Trophoblast cell (in vitro differentiated cells and primary cell): ENCODE data around the gene GP9.

ENCODE experiments used
- DNase-seq, 2 donors: peaks; one replicate each; pipeline ENCODE4 v3.0.0-alpha.2; 2016
- H2AFZ ChIP-seq: 2 replicates; pipeline ENCODE4 v1.6.1; 2013; ENCODE audit warnings: low read length, moderate library complexity, mild to moderate bottlenecking; ENCODE audit not compliant: insufficient read depth, poor library complexity
- H2AK5ac ChIP-seq: 2 replicates; pipeline ENCODE4 v1.6.1; 2013; ENCODE audit warnings: mild to moderate bottlenecking, low read length
- H2BK120ac ChIP-seq: 2 replicates; pipeline ENCODE4 v1.6.1; 2013; ENCODE audit warnings: low read length, mild to moderate bottlenecking, moderate library complexity; ENCODE audit not compliant: insufficient read depth, poor library complexity
- H2BK12ac ChIP-seq: 2 replicates; pipeline ENCODE4 v1.6.1; 2013; ENCODE audit warnings: mild to moderate bottlenecking, low read length, moderate library complexity
- H2BK5ac ChIP-seq: 2 replicates; pipeline ENCODE4 v1.6.1; 2013; ENCODE audit warnings: low read length, low read depth, moderate library complexity, mild to moderate bottlenecking; ENCODE audit not compliant: poor library complexity
- H3K14ac ChIP-seq: 2 replicates; pipeline ENCODE4 v1.6.1; 2013; ENCODE audit warnings: mild to moderate bottlenecking, low read length
- H3K18ac ChIP-seq: 2 replicates; pipeline ENCODE4 v1.6.1; 2013; ENCODE audit warnings: mild to moderate bottlenecking, low read length
- H3K23ac ChIP-seq: 2 replicates; pipeline ENCODE4 v1.6.1; 2013; ENCODE audit warnings: low read length
- H3K27ac ChIP-seq: 2 replicates; pipeline ENCODE4 v1.5.1; 2013; ENCODE audit warnings: low read depth, mild to moderate bottlenecking, inconsistent platforms, low read length, moderate library complexity
- H3K27me3 ChIP-seq: 2 replicates; pipeline ENCODE4 v1.6.1; 2013; ENCODE audit warnings: inconsistent platforms, mild to moderate bottlenecking, low read length, moderate library complexity; ENCODE audit not compliant: insufficient read depth
- H3K36me3 ChIP-seq, 2 experiments: 1 replicate in 1 of 2; 2 replicates in 1 of 2; pipeline ENCODE4 v1.6.1; 2013; ENCODE audit warnings: low read length in 2 of 2, mild to moderate bottlenecking in 2 of 2, moderate library complexity in 1 of 2; ENCODE audit not compliant: insufficient read depth in 2 of 2, control insufficient read depth in 1 of 2
- H3K4ac ChIP-seq: 2 replicates; pipeline ENCODE4 v1.6.1; 2013; ENCODE audit warnings: low read depth, mild to moderate bottlenecking, low read length, moderate library complexity
- H3K4me1 ChIP-seq, 2 experiments: 1 replicate in 1 of 2; 2 replicates in 1 of 2; pipeline ENCODE4 v1.6.1; 2013; ENCODE audit warnings: low read length in 2 of 2, mild to moderate bottlenecking in 2 of 2, moderate library complexity in 1 of 2; ENCODE audit not compliant: insufficient read depth in 2 of 2, control insufficient read depth in 1 of 2
- H3K4me2 ChIP-seq: 2 replicates; pipeline ENCODE4 v1.6.1; 2013; ENCODE audit warnings: inconsistent platforms, mild to moderate bottlenecking, low read length, moderate library complexity
- H3K4me3 ChIP-seq: 2 replicates; pipeline ENCODE4 v1.5.1; 2013; ENCODE audit warnings: mild to moderate bottlenecking, low read depth, low read length, inconsistent platforms
- H3K79me1 ChIP-seq: one replicate; pipeline ENCODE4 v1.6.1; 2013; ENCODE audit warnings: low read length
- H3K79me2 ChIP-seq: 2 replicates; pipeline ENCODE4 v1.6.1; 2013; ENCODE audit warnings: low read length, mild to moderate bottlenecking; ENCODE audit not compliant: control insufficient read depth, insufficient read depth, poor library complexity
- H3K9ac ChIP-seq: 2 replicates; pipeline ENCODE4 v1.6.1; 2013; ENCODE audit warnings: mild to moderate bottlenecking, low read length
- H3K9me3 ChIP-seq: 2 replicates; pipeline ENCODE4 v1.6.1; 2013; ENCODE audit warnings: low read depth, mild to moderate bottlenecking, control low read depth, inconsistent platforms, low read length; ENCODE audit not compliant: insufficient read depth
- H4K12ac ChIP-seq: 2 replicates; pipeline ENCODE4 v1.6.1; 2013; ENCODE audit warnings: low read depth, mild to moderate bottlenecking, low read length, moderate library complexity
- H4K8ac ChIP-seq: 2 replicates; pipeline ENCODE4 v1.6.1; 2013; ENCODE audit warnings: low read depth, mild to moderate bottlenecking, low read length, moderate library complexity
- H4K91ac ChIP-seq: one replicate; pipeline ENCODE4 v1.6.1; 2013; ENCODE audit warnings: low read depth, mild to moderate bottlenecking, low read length, moderate library complexity
- WGBS: extraction: QIAGEN DNeasy Blood & Tissue Kit; methylation state at CpG from one replicate; pipeline ENCODE4 v1.1.7; 2013; ENCODE audit warnings: missing lambda C conversion rate; ENCODE audit not compliant: insufficient read length, insufficient coverage; ENCODE audit errors: extremely low coverage; 5-methylcytosine and 5-hydroxymethylcytosine counted together

The GP9 gene

DNA sequence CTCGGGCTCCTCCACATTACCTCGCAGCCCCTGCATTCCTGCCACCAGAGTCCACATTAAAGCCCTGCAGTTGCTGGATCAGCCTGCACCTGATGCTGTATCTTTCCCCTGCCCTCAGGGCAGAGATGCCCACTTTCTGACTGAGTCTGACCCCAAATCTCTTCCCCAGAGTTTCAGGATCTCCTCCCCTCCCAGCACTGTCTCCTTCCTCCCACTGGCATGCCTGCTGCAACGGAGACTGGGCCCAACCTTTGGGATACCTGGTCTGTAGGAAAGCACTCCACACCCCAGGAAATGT, 20.6 kb upstream of the GP9 start:
- Histone ChIP-seq H3K18ac (no peak overlapping the region), H2AFZ (no peak overlapping the region), H3K4me3 (no peak overlapping the region), H3K36me3 (no peaks in the 10 kb centered on the region), H4K12ac (no peak overlapping the region), H3K4me1 (no peaks in the 10 kb centered on the region), H3K79me2 (no peaks in the 10 kb centered on the region), H4K8ac (no peak overlapping the region), H4K91ac (no peak overlapping the region), H2BK5ac (no peak overlapping the region), H3K27ac (no peak overlapping the region), H3K23ac (no peak overlapping the region), H2AK5ac (no peak overlapping the region), H3K4ac (no peak overlapping the region), H2BK120ac (no peak overlapping the region), H3K79me1 (no peaks in the 10 kb centered on the region), H2BK12ac (no peak overlapping the region), H3K9ac (no peak overlapping the region), H3K14ac (no peak overlapping the region), H3K9me3 (peaks cover 3% of the 10 kb centered on the region), H3K4me2 (no peak overlapping the region), H3K27me3 (no peaks in the 10 kb centered on the region)
- no peak for DNase-seq
- WGBS: no CpG with 5 or more reads among the region's 3 CpGs

DNA sequence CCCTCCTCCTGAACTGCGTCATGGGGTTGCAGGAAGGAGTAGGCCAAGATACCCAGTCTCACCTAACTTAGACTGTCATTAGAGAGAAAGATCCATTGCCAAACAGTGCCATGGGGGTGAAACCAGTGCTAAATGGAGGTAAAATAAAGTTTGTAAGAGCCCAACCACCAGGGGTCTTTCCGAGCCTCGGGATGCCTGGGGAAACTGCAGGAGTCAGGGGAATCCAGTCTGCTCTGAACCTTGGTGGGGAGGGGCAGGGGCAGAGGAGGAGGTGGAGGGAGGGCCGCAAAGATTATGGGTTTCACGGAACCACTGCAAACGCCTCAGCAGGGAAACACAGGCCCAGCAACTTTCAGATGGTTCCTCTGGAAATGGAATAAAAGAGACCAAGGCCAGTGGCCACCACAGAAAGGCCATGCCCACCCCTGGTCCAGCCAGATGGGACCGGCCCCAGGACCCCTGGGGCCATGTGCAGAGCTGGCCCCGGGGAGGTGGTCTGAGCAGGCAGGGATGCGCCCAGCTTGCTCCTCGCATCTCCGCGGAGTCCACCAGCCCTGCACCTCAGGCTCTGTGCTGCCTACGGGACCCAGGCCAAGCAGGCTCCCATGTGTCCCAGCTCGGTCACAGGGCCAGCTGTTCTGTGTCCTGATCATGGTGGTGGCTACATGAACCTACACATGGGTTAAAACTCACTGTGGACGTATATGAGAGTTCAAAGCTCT, 19.8 kb upstream of the GP9 start:
- Histone ChIP-seq H2BK5ac (no peak overlapping the region), H3K4ac (no peak overlapping the region), H2AK5ac (no peak overlapping the region), H3K27me3 (no peaks in the 10 kb centered on the region), H3K36me3 (no peaks in the 10 kb centered on the region), H3K79me2 (no peaks in the 10 kb centered on the region), H3K4me3 (no peak overlapping the region), H2AFZ (no peak overlapping the region), H3K9me3 (peaks cover 3% of the 10 kb centered on the region), H3K4me1 (no peaks in the 10 kb centered on the region), H4K12ac (no peak overlapping the region), H2BK12ac (no peak overlapping the region), H2BK120ac (no peak overlapping the region), H3K18ac (no peak overlapping the region), H4K91ac (no peak overlapping the region), H3K27ac (no peak overlapping the region), H3K79me1 (no peaks in the 10 kb centered on the region), H3K14ac (no peak overlapping the region), H3K4me2 (no peak overlapping the region), H4K8ac (no peak overlapping the region), H3K9ac (no peak overlapping the region), H3K23ac (no peak overlapping the region)
- no CpG with 5 or more reads among the region's 15 CpGs for WGBS
- DNase-seq: no peak

DNA sequence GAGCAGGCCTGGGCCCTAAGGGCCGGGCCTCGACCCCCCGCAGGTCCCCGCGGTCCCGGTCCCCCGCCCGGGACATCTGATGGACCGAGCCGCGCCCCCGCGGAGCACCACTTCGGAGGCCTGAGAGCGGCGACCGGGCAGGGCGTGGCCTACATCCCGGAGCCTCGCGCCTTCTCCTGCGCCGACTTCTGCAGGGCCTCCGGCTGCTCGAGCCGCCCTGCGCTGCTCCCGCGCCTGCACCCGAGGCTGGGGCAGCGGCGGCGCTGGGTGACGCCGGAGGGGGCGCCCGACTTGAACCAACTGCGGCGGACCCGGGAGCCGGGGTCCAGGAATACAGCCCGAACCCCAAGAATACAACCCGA, 14.9 kb upstream of the GP9 start:
- no peak overlapping the region for H3K4ac ChIP-seq
- no peak overlapping the region for H4K91ac ChIP-seq
- H3K4me3 ChIP-seq: no peak overlapping the region
- H3K27me3 ChIP-seq: no peaks in the 10 kb centered on the region
- no CpG with 5 or more reads among the region's 43 CpGs for WGBS
- H3K9ac ChIP-seq: no peak overlapping the region
- H2BK12ac ChIP-seq: no peak overlapping the region
- no peak overlapping the region for H3K4me2 ChIP-seq
- H2BK120ac ChIP-seq: no peak overlapping the region
- no peaks in the 10 kb centered on the region for H3K79me2 ChIP-seq
- H3K9me3 ChIP-seq: peaks cover 8% of the 10 kb centered on the region
- H3K4me1 ChIP-seq: no peaks in the 10 kb centered on the region
- no peak overlapping the region for H3K23ac ChIP-seq
- H3K79me1 ChIP-seq: no peaks in the 10 kb centered on the region
- H2AFZ ChIP-seq: no peak overlapping the region
- H3K14ac ChIP-seq: no peak overlapping the region
- H3K18ac ChIP-seq: no peak overlapping the region
- DNase-seq: peak in 1 of 2 donors; percentile 9
- no peak overlapping the region for H2AK5ac ChIP-seq
- H4K8ac ChIP-seq: no peak overlapping the region
- no peak overlapping the region for H2BK5ac ChIP-seq
- no peaks in the 10 kb centered on the region for H3K36me3 ChIP-seq
- H3K27ac ChIP-seq: no peak overlapping the region
- H4K12ac ChIP-seq: no peak overlapping the region

DNA sequence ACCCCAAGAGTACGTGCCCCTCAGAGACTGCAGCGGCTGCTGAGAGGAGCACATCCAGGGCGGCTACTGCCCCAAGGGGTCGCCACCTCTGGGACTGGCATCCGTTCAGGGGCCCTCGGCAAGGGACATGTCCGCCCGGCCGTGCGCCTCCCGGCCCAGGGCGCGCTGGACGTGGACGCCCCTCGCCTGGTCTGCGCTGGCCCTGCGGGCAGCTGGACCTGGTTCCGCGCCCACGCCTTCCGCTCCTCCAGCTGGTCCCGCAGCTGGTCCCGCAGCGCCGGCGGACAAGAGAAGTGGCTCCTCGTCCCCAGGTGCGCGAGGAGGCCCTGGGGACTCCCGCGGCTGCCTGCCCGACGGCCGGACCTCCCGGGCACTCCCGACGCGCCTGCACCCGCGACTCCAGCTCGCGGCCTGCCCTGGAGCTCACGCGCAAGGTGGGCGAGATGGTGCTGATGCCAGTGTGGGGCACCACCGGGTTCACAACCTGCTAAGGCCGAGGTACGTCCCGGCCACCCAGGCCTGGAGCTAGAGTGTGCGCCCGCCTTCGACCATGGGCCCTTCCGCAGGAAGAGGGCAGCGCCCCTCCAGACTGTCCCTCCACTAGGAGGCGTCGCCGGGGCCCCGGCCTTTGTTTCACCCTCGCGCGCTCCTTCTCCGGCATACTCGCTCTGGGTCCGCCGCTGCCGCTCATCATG, 14.4 kb upstream of the GP9 start:
- Histone ChIP-seq H2BK120ac (no peak overlapping the region), H2AFZ (no peak overlapping the region), H2BK12ac (no peak overlapping the region), H3K18ac (no peak overlapping the region), H3K14ac (no peak overlapping the region), H3K4me1 (no peaks in the 10 kb centered on the region), H3K4me3 (no peak overlapping the region), H3K4ac (no peak overlapping the region), H2AK5ac (no peak overlapping the region), H3K23ac (no peak overlapping the region), H4K12ac (no peak overlapping the region), H3K9ac (no peak overlapping the region), H3K36me3 (no peaks in the 10 kb centered on the region), H3K27me3 (no peaks in the 10 kb centered on the region), H3K4me2 (no peak overlapping the region), H3K79me2 (no peaks in the 10 kb centered on the region), H3K27ac (no peak overlapping the region), H2BK5ac (no peak overlapping the region), H3K9me3 (peaks cover 8% of the 10 kb centered on the region), H4K91ac (no peak overlapping the region), H4K8ac (no peak overlapping the region), H3K79me1 (no peaks in the 10 kb centered on the region)
- DNase-seq: no peak
- no CpG with 5 or more reads among the region's 67 CpGs for WGBS
